HG03354 (cell line): ENCODE measurements around the gene SPP2.
A peak's percentile ranks its signal among the peaks of the same experiment; 100 is the strongest.

Experiments
- ATAC-seq: cut with Tn5 transposase; IDR thresholded peaks from one replicate; pipeline ENCODE4 v1.9.1; 2021; ENCODE audit warnings: mild to moderate bottlenecking; ENCODE audit not compliant: unreplicated experiment, poor library complexity, severe bottlenecking

SPP2 gene, protein sequence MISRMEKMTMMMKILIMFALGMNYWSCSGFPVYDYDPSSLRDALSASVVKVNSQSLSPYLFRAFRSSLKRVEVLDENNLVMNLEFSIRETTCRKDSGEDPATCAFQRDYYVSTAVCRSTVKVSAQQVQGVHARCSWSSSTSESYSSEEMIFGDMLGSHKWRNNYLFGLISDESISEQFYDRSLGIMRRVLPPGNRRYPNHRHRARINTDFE

DNA sequence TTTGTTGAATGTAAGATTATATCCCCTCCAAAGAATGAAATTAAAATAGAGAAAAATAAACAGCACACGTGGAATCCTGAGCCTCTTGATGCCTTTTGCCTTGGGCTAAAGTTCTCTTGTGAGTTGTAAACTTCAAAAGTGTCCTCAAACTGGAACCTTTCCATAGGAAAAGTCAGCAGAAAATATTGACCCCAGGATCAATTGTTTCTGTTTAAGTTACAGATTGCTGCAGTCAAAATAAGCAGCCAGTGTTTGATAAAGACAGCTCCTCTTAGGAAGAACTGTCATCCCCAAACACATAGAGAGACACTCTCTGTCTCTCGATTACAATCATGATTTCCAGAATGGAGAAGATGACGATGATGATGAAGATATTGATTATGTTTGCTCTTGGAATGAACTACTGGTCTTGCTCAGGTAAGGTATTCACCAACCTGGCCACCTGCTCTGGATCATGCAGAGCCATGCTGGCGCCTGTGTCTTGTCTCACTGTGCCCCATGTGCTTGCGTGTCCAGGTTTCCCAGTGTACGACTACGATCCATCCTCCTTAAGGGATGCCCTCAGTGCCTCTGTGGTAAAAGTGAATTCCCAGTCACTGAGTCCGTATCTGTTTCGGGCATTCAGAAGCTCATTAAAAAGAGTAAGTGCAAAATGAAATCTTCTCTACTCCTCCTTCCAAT, at the start of gene SPP2:
Gene SPP2 (plus strand): TSS at position 248 of the 681 bp plus-strand sequence. CDS start 85 bp downstream, at position 333.
- ATAC-seq, result no peak

DNA sequence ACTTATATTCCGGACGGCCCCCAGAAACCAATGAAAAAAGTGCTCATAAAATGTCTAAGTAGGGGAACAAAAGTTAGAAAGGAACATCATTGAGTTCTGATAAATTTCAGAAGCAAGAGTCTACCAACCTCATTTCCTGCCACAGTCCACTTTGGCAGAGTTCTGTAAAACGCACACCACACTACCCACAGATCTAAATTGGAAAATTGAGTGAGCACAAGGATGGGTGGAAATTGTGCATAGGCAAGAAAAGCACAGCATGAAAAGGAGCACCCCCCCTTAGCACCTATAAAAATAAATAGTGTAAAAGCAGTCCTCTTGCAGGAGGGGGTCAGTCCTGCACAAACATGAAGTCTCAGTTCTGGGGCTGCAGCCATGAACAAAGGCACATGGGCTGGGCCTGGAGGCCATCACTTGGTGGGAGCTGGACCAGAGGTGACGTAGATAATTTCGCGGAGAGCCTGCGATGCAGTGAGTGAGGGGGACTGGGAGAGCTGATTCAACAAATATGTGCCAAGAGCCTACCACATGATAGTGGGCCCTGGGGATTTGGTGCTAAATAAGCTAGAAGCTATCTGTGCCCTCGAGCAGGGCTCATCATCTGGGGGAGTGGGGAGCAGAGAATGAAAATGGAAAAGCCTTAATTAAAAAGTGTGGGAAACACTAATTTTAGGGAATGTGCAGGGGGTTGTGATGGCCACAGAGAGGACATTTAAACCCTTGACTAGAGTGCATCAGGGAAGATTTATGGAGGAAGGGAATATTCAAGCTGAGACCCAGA, 48.9 kb upstream of the SPP2 start:
- no peak for ATAC-seq

DNA sequence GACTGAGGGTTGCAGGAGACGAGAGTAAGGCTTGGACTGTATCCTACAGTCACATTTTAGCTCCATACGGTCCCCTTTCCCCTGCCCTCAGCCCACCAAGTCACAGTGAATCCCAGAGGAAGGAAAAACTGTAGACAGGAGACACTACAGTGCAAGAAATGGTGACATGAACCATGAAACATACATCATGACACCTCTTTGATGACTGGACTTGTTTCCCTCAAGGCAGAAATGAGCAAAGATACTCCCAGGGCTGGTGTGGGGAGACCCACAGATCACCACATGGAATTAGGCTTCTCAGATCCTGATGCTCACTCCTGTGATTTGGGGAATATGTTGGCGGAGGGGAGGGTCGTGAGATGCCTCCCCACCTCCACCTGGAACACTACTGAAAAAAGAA, 48.2 kb upstream of the SPP2 start:
- ATAC-seq, result no peak

DNA sequence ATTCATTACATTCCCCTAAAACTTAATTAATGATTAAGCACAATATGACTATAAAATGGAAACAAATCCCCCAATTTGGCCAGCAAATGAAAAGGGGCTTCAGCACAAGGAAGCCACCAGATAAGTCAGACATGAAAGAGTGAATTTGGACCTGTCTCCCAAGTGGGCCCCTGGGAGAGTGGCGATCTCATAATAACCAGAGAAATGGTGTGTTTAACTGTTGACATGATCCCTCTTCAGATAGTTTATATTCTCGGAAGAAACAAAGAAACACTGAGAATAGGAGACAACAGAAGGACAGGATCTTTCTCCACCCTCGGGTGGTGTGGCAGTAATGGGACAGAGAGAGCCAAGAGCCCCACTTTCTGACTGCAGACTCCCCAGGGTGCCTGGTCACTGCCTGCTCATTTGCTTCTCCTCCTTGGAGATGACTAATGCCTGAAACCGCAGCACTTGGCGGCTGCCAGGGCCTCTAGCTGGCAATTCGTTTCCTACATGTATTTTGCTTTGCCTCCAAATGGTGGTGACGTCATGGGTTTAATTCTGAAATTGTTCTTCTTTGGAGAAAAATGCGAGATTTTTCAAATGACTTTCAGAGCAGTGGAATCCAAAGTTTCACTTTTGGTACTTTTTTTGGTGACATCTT, 46.4 kb upstream of the SPP2 start:
- no peak for ATAC-seq

DNA sequence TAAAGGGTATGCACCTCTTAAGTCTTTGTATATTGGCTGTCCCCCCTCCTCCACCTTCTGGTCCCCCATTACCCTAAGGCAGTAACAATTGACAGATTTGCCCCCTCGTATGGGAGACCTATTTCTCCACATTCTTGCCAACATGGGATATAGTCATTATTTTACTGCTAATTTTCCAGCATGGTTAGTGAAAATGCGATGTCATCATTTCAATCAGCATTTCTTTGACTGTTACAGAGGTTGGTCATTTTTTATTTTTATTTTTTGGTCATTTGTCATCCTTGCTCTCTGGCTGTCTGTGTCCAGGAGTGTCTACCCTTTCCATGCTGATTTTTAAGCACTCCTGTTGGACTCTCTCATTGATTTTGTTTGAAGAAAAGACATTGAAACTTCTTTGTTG, 45.4 kb upstream of the SPP2 start:
- ATAC-seq, result no peak

DNA sequence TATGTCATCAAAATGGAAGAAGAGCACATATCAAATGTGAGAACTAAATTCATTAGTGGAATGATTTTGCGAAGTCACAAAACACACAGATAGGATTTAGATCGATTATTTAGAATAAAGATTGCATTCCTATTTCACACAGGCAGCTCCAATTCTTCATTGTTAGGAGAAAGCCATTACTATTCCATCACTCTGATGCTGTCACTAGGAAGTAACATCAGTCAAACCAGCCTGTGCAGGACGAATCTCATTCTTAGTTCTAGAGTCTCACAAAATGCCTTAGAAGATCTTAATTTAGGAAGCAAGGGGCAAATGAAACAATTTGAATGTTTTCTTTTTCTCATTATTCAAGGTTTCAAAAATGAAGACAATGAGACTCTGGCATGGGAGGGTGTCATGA, 44.0 kb upstream of the SPP2 start:
- ATAC-seq, result no peak

DNA sequence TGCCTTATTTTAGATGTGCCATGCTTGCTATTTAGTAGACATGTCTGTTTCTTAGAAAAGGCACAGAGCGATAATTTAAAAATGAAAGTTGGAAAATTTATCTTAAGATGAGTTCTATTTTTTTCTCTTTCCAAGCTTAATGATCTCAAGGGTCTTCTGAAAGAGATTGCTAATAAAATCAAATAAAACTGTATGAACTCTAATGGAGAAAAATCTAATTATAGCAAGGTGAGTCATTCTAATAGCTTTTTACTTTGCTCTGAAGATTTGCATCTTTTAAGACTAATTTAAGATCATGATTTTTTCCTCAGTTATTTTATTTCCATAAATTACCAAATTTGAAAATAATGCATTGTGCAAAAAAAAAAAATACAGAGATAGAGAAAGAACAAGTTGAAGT, 36.1 kb upstream of the SPP2 start:
- no peak for ATAC-seq

DNA sequence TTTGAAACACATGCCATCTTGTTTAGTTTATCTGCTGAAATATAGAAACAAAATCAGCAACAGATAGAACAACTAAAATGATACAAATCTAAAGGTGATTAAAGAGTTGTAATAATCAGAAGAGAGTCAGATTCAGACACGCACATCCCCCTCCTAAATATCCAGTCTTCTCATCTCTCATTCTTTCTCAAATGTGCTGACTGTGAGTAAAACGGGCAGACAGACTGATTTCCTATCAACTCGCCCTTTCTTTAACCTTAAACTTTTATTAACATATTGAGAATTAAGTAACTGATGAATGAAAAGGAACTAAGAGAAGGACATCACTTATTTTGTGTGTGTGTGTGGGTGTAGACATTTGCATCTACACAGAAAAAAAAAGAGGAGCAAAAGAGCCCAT, 34.6 kb upstream of the SPP2 start:
- no peak for ATAC-seq

DNA sequence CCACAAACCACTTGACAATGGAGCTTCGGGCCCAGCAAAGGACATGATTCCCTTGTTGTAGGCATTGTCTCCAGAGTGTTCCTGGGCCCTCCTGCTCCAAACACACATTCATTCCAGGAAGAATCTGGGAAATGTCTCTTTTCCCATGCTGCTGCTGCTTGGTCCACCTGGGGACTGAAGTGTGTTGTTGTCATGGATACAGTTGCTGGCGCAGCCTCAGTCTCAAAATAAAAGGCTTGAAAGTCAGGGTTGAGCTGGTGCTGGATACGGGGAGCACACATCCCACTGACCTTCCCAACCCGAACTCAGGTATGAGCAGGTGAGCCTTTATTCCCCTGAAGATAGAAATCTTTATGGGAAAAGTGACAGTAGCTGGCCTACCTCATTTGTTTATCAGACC, 30.6 kb upstream of the SPP2 start:
- no peak for ATAC-seq

DNA sequence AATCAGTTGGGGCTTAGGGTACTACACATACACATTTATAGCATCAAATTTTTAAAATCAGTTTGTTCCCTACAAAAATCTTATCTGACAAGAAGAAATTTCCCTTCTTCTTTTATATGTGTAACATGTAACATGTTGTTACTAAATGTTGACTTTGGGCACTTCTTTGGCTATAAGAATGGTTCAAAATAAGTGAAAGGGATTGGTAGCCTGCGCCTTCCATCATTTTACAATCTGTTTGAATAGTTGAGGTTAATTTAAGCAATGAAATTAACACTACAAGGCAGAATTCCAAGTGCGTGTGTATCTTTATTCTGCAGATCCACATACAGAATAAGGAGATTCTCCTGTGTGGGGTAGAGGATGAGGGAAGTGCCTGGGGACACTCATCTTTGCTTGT, 30.2 kb upstream of the SPP2 start:
- no peak for ATAC-seq

DNA sequence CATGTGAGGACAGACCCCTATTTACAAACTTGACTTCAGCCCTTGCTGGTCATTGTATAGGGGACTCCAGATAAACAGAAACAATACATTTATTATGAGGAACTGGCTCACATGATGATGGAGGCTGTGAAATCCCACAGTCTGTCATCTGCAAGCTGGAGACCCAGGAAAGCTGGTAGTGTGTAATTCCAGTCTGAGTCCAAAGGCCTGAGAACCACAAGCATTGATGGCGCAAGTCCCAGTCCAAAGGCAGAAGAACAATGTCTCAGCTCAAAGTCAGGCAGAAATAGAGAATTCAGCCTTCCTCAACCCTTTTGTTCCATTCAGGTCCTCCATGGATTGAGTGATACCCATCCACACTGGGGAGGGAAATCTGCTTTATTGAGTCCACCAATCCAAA, 28.1 kb upstream of the SPP2 start:
- ATAC-seq, result no peak

DNA sequence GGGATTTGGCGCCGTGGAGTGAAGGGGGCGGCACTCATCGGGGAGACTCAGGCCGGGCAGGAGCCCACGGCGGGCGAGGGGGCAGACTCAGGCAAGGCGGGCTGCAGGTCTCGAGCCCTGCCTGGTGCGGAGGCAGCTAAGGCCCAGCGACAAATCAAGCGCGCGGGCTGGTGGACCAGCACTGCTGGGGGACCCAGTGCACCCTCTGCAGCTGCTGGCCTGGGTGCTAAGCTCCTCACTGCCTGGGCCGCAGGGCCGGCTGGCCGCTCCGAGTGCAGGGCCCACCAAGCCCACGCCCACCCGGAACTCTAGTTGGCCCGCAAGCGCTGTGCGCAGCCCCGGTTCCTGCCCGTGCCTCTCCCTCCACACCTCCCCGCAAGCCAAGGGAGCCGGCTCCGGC, 26.2 kb upstream of the SPP2 start:
- ATAC-seq, result no peak

DNA sequence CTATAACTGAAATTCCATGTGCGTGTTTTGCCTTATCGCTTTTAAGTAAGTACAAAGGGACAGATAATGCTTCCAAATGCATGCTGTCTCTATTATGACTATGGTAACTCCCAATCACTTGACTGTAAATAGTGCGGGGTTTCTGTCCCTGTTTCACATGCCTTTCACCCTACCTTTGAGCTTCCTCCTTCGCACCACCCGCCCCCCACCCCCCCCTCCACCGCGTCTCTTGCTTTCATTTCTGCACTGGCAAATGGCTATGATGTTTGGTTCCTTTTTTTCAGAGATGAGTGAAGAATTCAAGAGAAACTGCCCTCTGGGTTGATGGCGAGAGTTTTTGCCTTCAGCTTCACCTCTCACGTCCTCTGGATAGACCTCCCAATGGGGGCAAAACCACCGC, 25.0 kb upstream of the SPP2 start:
- peak; percentile 62 for ATAC-seq

DNA sequence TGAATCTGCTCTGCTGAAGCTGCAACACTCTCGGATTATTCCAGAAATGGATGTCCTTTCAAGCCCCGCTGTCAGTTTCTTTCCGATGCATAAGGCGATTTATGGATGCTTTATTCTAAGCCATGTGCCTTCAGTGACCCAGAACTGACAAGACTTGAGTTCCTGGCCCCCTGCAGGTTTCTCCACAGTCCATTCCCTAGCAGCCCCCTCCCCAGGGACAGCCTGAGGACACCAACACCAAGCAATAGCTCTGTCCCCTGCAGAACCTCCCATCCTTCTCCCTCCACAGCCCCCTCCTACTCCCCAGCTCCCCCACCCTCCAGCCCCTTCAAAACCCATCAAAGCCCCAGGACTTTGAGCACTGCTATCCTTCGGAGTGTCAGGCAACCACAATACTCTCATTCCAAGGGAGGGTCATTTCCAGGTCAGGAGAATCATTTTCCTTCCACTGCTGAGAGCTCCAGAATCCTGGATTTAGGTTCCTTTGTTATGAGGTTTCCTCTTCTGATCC, 24.6 kb upstream of the SPP2 start:
- no peak for ATAC-seq

DNA sequence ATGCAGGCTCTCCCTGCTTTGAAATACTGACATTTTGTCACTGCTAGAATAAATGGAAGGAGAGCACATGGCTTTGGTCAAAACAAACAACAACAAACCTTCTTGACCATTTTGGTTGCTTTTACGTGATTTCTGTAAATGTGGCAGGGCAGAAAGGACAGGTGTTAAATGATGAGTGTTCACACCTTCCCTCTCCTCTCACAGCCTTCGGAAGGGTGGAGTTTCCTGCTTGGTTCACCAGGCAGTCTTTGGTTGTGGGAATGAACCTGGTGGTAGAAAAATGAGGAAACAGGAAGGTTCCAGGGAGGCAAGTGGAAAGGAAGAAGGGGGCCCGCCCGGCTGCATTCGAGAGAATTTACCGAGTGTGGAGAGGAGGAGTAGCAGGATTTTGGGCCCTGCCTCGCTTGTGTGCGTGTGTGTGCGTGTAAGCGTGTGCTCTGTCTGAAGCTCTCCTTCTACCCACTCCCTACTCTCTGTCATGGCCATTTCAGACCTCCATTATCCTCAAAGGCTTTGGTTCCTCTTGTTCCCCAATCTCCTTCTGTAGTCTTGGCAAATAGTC, 23.7 kb upstream of the SPP2 start:
- no peak for ATAC-seq

DNA sequence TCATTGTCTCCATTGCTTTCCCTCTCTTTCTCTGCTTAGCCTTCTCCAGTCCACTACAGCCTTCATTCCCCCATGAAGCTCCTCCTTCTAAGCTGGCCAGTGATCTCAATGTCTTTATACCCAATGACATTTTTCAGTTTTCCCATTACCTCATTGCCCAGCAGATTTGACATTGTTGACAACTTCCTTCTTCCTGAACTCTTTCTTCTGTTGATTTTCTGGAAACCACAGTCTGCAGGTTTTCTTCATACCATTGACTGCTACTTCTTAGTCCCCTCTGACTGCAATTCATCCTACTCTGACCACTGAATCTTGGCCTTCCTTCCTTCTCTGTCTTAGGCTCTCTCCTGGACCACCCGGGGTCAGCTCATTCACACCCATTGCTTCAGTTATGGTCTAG, 22.9 kb upstream of the SPP2 start:
- no peak for ATAC-seq

DNA sequence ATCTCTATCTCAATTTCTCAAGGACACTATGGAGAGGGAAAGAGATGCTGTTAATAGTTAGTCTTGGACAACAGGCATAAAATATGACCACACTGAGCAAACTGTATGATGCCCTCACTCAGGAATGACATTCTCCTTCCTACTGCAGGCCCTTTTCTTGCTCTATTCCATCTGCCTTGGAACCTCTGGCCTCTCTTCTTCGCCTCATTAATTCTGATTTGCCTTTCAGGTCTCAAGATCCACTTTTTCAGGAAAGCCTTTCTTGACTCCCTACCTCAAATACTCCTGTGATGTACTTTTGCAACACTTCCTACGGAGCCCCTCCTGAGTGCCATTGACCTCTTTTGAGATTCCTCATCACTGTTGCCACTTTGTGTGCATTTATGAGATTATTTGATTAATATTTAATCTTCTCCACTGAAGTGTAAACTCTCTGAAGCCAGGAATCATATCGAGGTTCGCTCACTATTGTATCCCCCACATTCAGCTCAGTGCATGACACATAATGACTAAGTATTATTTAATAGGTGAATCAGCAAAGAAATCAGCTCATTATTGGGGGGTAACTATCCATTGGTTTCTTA, 21.3 kb upstream of the SPP2 start:
- ATAC-seq, result no peak

DNA sequence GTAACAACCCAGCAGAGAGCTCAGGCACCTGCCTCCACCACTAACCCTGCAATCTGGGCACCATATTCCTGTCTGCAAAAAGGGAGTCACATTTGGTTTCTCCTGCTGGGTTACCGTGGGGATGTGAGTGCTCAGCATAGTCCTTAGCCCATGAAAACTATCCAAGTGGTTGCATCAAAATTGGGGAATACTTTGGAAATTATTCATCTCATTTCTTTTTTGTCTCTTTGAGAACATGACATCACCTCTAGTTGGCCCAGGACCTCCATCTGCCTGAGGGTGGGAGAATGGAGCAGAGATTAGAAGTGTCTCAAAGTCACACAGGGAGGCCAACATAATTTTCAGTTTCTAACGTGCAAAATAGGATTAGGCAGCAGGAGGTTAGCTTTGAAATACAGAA, 19.3 kb upstream of the SPP2 start:
- no peak for ATAC-seq

DNA sequence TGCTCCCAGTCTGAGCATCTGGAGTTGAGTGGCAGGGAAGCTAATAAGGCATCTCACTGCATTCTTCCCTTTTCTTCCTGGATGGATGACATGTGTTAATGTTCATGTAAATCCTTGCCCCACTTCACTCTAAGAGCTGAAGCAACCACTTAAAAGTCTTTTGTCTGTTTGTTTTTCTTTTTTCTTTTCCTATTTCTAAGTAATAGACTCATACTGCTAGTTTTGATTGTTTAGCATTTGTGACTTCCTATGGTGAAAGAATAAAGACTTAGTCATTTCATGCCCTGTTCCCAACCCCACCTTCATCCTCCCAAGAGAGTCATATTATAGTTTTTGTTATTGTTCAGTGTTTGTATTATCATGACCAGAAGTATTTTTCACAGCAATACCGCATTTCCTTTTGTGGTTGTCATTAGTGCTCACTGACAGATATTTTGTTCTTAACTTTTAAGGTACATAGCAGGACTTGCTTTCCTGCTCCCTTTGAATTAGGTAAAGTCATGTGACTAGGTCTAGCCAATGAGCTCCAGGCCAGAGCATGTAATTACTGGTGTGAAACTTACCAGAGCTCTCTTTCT, 18.1 kb upstream of the SPP2 start:
- ATAC-seq, result no peak
